HCT116 (cell line): ENCODE results near the gene CGA. TPM values are rescaled to one million over a fixed set of nuclear protein-coding genes. Genes with fewer than 3 reads are reported as not detected.

Experiments used
- ATAC-seq: fragments of 200-7000 bp; cut with Tn5 transposase; 2 replicates; pipeline ENCODE4 v1.9.1; 2020; ENCODE audit warnings: mild to moderate bottlenecking, moderate library complexity
- BruUV-seq: library from RNA; stranded (reverse); fragments of 400-500 nt; replicated peaks from 2 replicates; lab custom pipeline; 2021; lab: Mats Ljungman, UMichigan
- CTCF ChIA-PET: fragments of 300-600 bp; sonication (Branson Sonifier 250); formaldehyde crosslinking; loops from one replicate; lab custom pipeline; 2021; ENCODE audit warnings: antibody characterized with exemption; lab: Charles Lee
- POLR2A ChIA-PET: fragments of 300-600, 350-600 bp; sonication (Branson Sonifier 250); formaldehyde crosslinking; loops from one replicate; lab custom pipeline; 2021; ENCODE audit warnings: antibody characterized with exemption; lab: Charles Lee
- RAD21 ChIA-PET, 2 experiments: fragments of 300-600 bp; sonication (Branson Sonifier 250); formaldehyde crosslinking; loops; one replicate each; lab custom pipeline; 2023; ENCODE audit warnings: low total read pairs in 2 of 2; ENCODE audit not compliant: uncharacterized antibody in 2 of 2, unreplicated experiment in 2 of 2, low non-redundant PET in 1 of 2; lab: Charles Lee
- DNase-seq: peaks from one replicate; pipeline ENCODE4 v3.0.0-alpha.2; 2010; ENCODE audit warnings: low read depth, low spot score
- H2AFZ ChIP-seq: fragments of 200-600 bp; shearing (Covaris generic), sonication (generic); 2 replicates; pipeline ENCODE4 v1.6.1; 2017; ENCODE audit warnings: low read depth, mixed run types, mixed read lengths, antibody characterized with exemption, low read length; ENCODE audit not compliant: poor library complexity, severe bottlenecking
- H3K27ac ChIP-seq: 2 replicates; pipeline ENCODE4 v1.5.1; 2012; ENCODE audit warnings: low read depth, low read length
- H3K27me3 ChIP-seq: fragments of 200-600 bp; sonication (generic); 2 replicates; pipeline ENCODE4 v1.6.1; 2016; ENCODE audit warnings: mixed run types, low read length, mixed read lengths; ENCODE audit not compliant: insufficient read depth
- H3K36me3 ChIP-seq, 2 experiments: fragments of 200-500 bp in 1 of 2; fragments of 200-600 bp in 1 of 2; sonication (Bioruptor generic) in 1 of 2; sonication (generic) in 1 of 2; 2 replicates each; pipeline versions ENCODE4 v1.5.1 to v1.6.1; 2014 to 2016; ENCODE audit warnings: low read length in 2 of 2, inconsistent platforms in 1 of 2, mixed read lengths in 1 of 2, mixed run types in 1 of 2; ENCODE audit not compliant: insufficient read depth in 2 of 2, control insufficient read depth in 1 of 2
- H3K4me1 ChIP-seq, 2 experiments: fragments of 200-600 bp in 1 of 2; sonication (generic) in 1 of 2; 2 replicates each; pipeline versions ENCODE4 v1.5.1 to v1.6.1; 2012 to 2017; ENCODE audit warnings: low read length in 2 of 2, inconsistent platforms in 1 of 2, mild to moderate bottlenecking in 1 of 2, mixed read lengths in 1 of 2, mixed run types in 1 of 2, moderate library complexity in 1 of 2; ENCODE audit not compliant: insufficient read depth in 2 of 2, control insufficient read depth in 1 of 2
- H3K4me2 ChIP-seq: fragments of 200-600 bp; sonication (generic); 2 replicates; pipeline ENCODE4 v1.6.1; 2017; ENCODE audit warnings: mixed run types, low read length, mixed read lengths
- H3K4me3 ChIP-seq, 2 experiments: fragments of 200-600 bp in 1 of 2; sonication (generic) in 1 of 2; replicated peaks in 1 of 2; 2 replicates each; pipeline ENCODE4 v1.5.1; 2011 to 2016; ENCODE audit warnings: low read length in 2 of 2, control low read depth in 1 of 2, low read depth in 1 of 2, mild to moderate bottlenecking in 1 of 2, mixed read lengths in 1 of 2, mixed run types in 1 of 2
- H3K79me2 ChIP-seq: fragments of 200-600 bp; sonication (generic); 2 replicates; pipeline ENCODE4 v1.6.1; 2017; ENCODE audit warnings: mild to moderate bottlenecking, mixed run types, low read length, moderate library complexity, mixed read lengths; ENCODE audit not compliant: insufficient read depth
- H3K9ac ChIP-seq: fragments of 200-600 bp; sonication (generic); 2 replicates; pipeline ENCODE4 v1.6.1; 2016; ENCODE audit warnings: low read length, mixed read lengths
- H3K9me2 ChIP-seq: fragments of 200-600 bp; sonication (generic), shearing (Covaris generic); 2 replicates; pipeline ENCODE4 v1.6.1; 2017; ENCODE audit warnings: mixed run types, mild to moderate bottlenecking, moderate library complexity; ENCODE audit not compliant: insufficient read depth
- H3K9me3 ChIP-seq, 2 experiments: fragments of 200-500 bp in 1 of 2; fragments of 200-600 bp in 1 of 2; sonication (Bioruptor generic) in 1 of 2; sonication (generic) in 1 of 2; 2 replicates each; pipeline ENCODE4 v1.6.1; 2014 to 2017; ENCODE audit warnings: low read length in 2 of 2, mixed read lengths in 2 of 2, inconsistent platforms in 1 of 2, low read depth in 1 of 2, mild to moderate bottlenecking in 1 of 2, mixed run types in 1 of 2, moderate library complexity in 1 of 2; ENCODE audit not compliant: control insufficient read depth in 1 of 2, insufficient read depth in 1 of 2
- H4K20me1 ChIP-seq: fragments of 200-600 bp; sonication (generic), shearing (Covaris generic); 2 replicates; pipeline ENCODE4 v1.6.1; 2017; ENCODE audit warnings: mixed run types, mild to moderate bottlenecking, moderate library complexity; ENCODE audit not compliant: insufficient read depth
- EGR1 ChIP-seq: IDR thresholded peaks from 2 replicates; pipeline ENCODE4 v1.6.1; 2012; ENCODE audit warnings: low read depth
- JUND ChIP-seq: IDR thresholded peaks from 2 replicates; pipeline ENCODE4 v1.6.1; 2012
- MAX ChIP-seq: IDR thresholded peaks from 2 replicates; pipeline ENCODE4 v1.6.1; 2012
- POLR2AphosphoS5 ChIP-seq: IDR thresholded peaks from 2 replicates; pipeline ENCODE4 v1.6.1; 2011; ENCODE audit warnings: mild to moderate bottlenecking, low read depth, low read length, moderate library complexity
- TCF7L2 ChIP-seq: IDR thresholded peaks from 2 replicates; pipeline ENCODE4 v1.7.0; 2011; ENCODE audit warnings: borderline replicate concordance, inconsistent platforms; ENCODE audit not compliant: insufficient read depth, insufficient read length; ENCODE audit errors: extremely low read depth
- ZNF274 ChIP-seq: fragments of 200-500 bp; sonication (Bioruptor generic); IDR thresholded peaks from 2 replicates; pipeline ENCODE4 v1.6.1; 2014; ENCODE audit warnings: mild to moderate bottlenecking, low read depth, low read length, inconsistent platforms
- intact Hi-C: fragments of 100-400 bp; cut with micrococcal nuclease; formaldehyde crosslinking; loops from 2 replicates; pipeline ENCODE4 v1.10.0; 2022
- total RNA-seq: library from RNA; stranded (reverse); gene quantifications from one replicate; pipeline ENCODE4 v1.2.1, GENCODE V29; 2021; ENCODE audit not compliant: unreplicated experiment
- TF ChIP-seq, protein P1 (sequence below), 3 experiments: fragments of 200-600 bp in 1 of 3; sonication (generic) in 1 of 3; IDR thresholded peaks in 2 of 3; conservative IDR thresholded peaks in 1 of 3; 2 replicates each; pipeline ENCODE4 v1.5.1; 2012 to 2017; ENCODE audit warnings: low read depth in 2 of 3, low read length in 2 of 3, antibody characterized with exemption in 1 of 3, borderline replicate concordance in 1 of 3, control low read depth in 1 of 3, mild to moderate bottlenecking in 1 of 3, mixed read lengths in 1 of 3, mixed run types in 1 of 3, moderate library complexity in 1 of 3; ENCODE audit not compliant: insufficient read depth in 1 of 3

Gene CGA
- total RNA-seq, 1 experiment from 2014 or later, result not detected

DNA sequence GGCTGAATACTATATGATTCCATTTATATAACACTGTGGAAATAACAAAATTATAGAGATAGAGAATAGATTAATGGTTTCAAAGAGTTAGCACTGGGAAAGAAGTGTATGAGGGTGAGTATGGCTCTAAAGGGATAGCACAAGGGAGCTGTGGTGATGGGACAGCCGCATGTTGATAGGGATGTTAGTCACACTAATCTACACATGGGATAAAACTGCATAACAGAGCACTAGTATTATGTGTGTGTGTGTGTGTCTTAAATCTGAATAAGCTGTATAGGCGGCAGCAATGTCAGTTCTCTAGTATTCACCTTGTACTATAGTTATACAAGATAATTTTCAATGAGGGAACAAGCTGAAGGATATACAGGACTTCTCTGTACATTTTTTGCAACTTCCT lies 5.8 kb downstream of the CGA start:
- no peaks in the 10 kb centered on the region for H3K4me1 ChIP-seq
- no peaks in the 10 kb centered on the region for H3K9me2 ChIP-seq
- no peak for DNase-seq
- H3K36me3 ChIP-seq, result no peaks in the 10 kb centered on the region
- H3K4me3 ChIP-seq, result no peak overlapping the region
- ChIA-PET CTCF (interaction anchor here (1.9 kb wide), 1 partner anchor 10 kb away, joined by 9 read pairs; no protein-coding TSS in a partner anchor), RAD21 (no interaction called here), POLR2A (no interaction called here)
- H3K4me2 ChIP-seq, result no peak overlapping the region
- ATAC-seq, result no peak
- no peaks in the 10 kb centered on the region for H4K20me1 ChIP-seq
- H2AFZ ChIP-seq, result no peak overlapping the region
- no peak overlapping the region for H3K27ac ChIP-seq
- H3K79me2 ChIP-seq, result no peaks in the 10 kb centered on the region
- peaks cover 12% of the 10 kb centered on the region; the same call in 1 of the 2 replicates for H3K27me3 ChIP-seq
- no peak overlapping the region for H3K9ac ChIP-seq
- no TSS peak for BruUV-seq
- intact Hi-C loops, result no loop called here
- TF ChIP-seq POLR2AphosphoS5 (no peak), MAX (no peak), TCF7L2 (no peak), JUND (no peak)
- TF ChIP-seq, protein P1, sequence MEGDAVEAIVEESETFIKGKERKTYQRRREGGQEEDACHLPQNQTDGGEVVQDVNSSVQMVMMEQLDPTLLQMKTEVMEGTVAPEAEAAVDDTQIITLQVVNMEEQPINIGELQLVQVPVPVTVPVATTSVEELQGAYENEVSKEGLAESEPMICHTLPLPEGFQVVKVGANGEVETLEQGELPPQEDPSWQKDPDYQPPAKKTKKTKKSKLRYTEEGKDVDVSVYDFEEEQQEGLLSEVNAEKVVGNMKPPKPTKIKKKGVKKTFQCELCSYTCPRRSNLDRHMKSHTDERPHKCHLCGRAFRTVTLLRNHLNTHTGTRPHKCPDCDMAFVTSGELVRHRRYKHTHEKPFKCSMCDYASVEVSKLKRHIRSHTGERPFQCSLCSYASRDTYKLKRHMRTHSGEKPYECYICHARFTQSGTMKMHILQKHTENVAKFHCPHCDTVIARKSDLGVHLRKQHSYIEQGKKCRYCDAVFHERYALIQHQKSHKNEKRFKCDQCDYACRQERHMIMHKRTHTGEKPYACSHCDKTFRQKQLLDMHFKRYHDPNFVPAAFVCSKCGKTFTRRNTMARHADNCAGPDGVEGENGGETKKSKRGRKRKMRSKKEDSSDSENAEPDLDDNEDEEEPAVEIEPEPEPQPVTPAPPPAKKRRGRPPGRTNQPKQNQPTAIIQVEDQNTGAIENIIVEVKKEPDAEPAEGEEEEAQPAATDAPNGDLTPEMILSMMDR (IDR thresholded peaks at IDR 0.05 in 2 of 3, conservative IDR thresholded peaks at IDR 0.05 in 1 of 3; ENCODE audit: borderline replicate concordance in 1 of 3, insufficient read depth in 1 of 3, low read depth in 2 of 3, low read length in 2 of 3), result no peak
- H3K9me3 ChIP-seq, result no peaks in the 10 kb centered on the region

GRCh38 chr6:87088076-87088475 lies 6.8 kb downstream of the CGA start:
- intact Hi-C loops, result no loop called here
- RAD21 ChIA-PET, result no interaction called here
- CTCF ChIA-PET, result interaction anchor here (1.4 kb wide), 1 partner anchor 9 kb away, joined by 10 read pairs; no protein-coding TSS in a partner anchor

More at GRCh38 chr6:87088076-87088475, 6.8 kb downstream of the CGA start:
- H2AFZ ChIP-seq, result no peak overlapping the region
- H3K9ac ChIP-seq, result no peak overlapping the region
- 0 out of 2 replicates have a peak, but pooled peaks cover 4% of the 10 kb centered on the region for H3K27me3 ChIP-seq
- ATAC-seq, result no peak
- H3K4me3 ChIP-seq, result no peak overlapping the region
- H4K20me1 ChIP-seq, result no peaks in the 10 kb centered on the region
- no peaks in the 10 kb centered on the region for H3K9me2 ChIP-seq
- no peak overlapping the region for H3K27ac ChIP-seq
- BruUV-seq, result no TSS peak
- POLR2A ChIA-PET, result no interaction called here
- no peaks in the 10 kb centered on the region for H3K9me3 ChIP-seq
- TF ChIP-seq TCF7L2 (no peak), EGR1 (no peak), ZNF274 (no peak)
- TF ChIP-seq, all 23 proteins: peak for 0
- Histone ChIP-seq H3K4me2 (no peak overlapping the region), H3K79me2 (no peaks in the 10 kb centered on the region), H3K4me1 (no peaks in the 10 kb centered on the region), H3K36me3 (no peaks in the 10 kb centered on the region)
- DNase-seq, result no peak
